Hepatocyte (in vitro differentiated cells): ENCODE data around the gene CDH26. TPM values are rescaled to one million over a fixed set of nuclear protein-coding genes. Genes with fewer than 3 reads are reported as not detected.

Experiments used
- DNase-seq: peaks from one replicate; pipeline ENCODE4 v3.0.0-alpha.2; 2016; ENCODE audit warnings: low spot score
- H2AFZ ChIP-seq: fragments of 200-600 bp; sonication (generic); 2 replicates; pipeline ENCODE4 v1.6.0; 2016; ENCODE audit warnings: antibody characterized with exemption, mild to moderate bottlenecking
- H3K27ac ChIP-seq: fragments of 200-600 bp; sonication (generic); 2 replicates; pipeline ENCODE4 v1.5.1; 2016; ENCODE audit warnings: mild to moderate bottlenecking
- H3K27me3 ChIP-seq: fragments of 200-600 bp; sonication (generic); 2 replicates; pipeline ENCODE4 v1.6.1; 2016
- H3K36me3 ChIP-seq: fragments of 200-600 bp; sonication (generic); replicated peaks from 2 replicates; pipeline ENCODE4 v1.5.1; 2016; ENCODE audit warnings: low read depth; ENCODE audit not compliant: insufficient read depth
- H3K4me1 ChIP-seq: fragments of 200-600 bp; sonication (generic); 2 replicates; pipeline ENCODE4 v1.5.1; 2016; ENCODE audit warnings: mild to moderate bottlenecking, moderate library complexity; ENCODE audit not compliant: insufficient read depth
- H3K4me2 ChIP-seq: fragments of 200-600 bp; sonication (generic); 2 replicates; pipeline ENCODE4 v1.6.0; 2016
- H3K4me3 ChIP-seq: fragments of 200-600 bp; sonication (generic); 2 replicates; pipeline ENCODE4 v1.5.1; 2016; ENCODE audit warnings: mild to moderate bottlenecking
- H3K79me2 ChIP-seq: fragments of 200-600 bp; sonication (generic); 2 replicates; pipeline ENCODE4 v1.6.0; 2017; ENCODE audit warnings: mild to moderate bottlenecking
- H3K9me2 ChIP-seq: fragments of 200-600 bp; sonication (generic); replicated peaks from 2 replicates; pipeline ENCODE4 v1.6.0; 2017; ENCODE audit warnings: mild to moderate bottlenecking; ENCODE audit not compliant: insufficient read depth
- H3K9me3 ChIP-seq: fragments of 200-600 bp; sonication (generic); 2 replicates; pipeline ENCODE4 v1.5.1; 2016; ENCODE audit warnings: low read depth, mild to moderate bottlenecking
- H4K20me1 ChIP-seq: fragments of 200-600 bp; sonication (generic); 2 replicates; pipeline ENCODE4 v1.6.0; 2016; ENCODE audit warnings: mild to moderate bottlenecking; ENCODE audit not compliant: insufficient read depth, poor library complexity, severe bottlenecking
- CTCF ChIP-seq: fragments of 200-600 bp; sonication (generic); IDR thresholded peaks from 2 replicates; pipeline ENCODE4 v1.5.1; 2016; ENCODE audit warnings: antibody characterized with exemption, mild to moderate bottlenecking; ENCODE audit not compliant: poor library complexity
- EZH2 ChIP-seq: fragments of 200-600 bp; sonication (generic); IDR thresholded peaks from 2 replicates; pipeline ENCODE4 v1.6.1; 2016; ENCODE audit warnings: antibody characterized with exemption, mild to moderate bottlenecking, borderline replicate concordance
- EZH2phosphoT487 ChIP-seq: fragments of 200-600 bp; sonication (generic); IDR thresholded peaks from one replicate; pipeline ENCODE4 v1.6.1; 2018; ENCODE audit warnings: antibody characterized with exemption, mild to moderate bottlenecking, low read depth, moderate library complexity; ENCODE audit not compliant: unreplicated experiment, severe bottlenecking
- WGBS: methylation state at CpG from one replicate; pipeline ENCODE4 v1.1.6; 2016; ENCODE audit warnings: low lambda C conversion rate; ENCODE audit errors: missing lambda C conversion rate; 5-methylcytosine and 5-hydroxymethylcytosine counted together
- polyA plus RNA-seq: library from polyadenylated mRNA; unstranded; fragments of >200 nt; fragmentation: Nextera tagmentation; extraction: Ambion mirVana; gene quantifications from 2 replicates; pipeline ENCODE4 v1.2.1, GENCODE V29; 2016
- total RNA-seq: library from RNA; depleted of rRNA; stranded (reverse); fragments of >200 nt; gene quantifications from 2 replicates; pipeline ENCODE4 v1.2.3, GENCODE V29; 2014

The CDH26 gene
- total and polyA plus RNA-seq, 2 experiments from 2014 or later = 2.2 to 2.3 TPM

DNA sequence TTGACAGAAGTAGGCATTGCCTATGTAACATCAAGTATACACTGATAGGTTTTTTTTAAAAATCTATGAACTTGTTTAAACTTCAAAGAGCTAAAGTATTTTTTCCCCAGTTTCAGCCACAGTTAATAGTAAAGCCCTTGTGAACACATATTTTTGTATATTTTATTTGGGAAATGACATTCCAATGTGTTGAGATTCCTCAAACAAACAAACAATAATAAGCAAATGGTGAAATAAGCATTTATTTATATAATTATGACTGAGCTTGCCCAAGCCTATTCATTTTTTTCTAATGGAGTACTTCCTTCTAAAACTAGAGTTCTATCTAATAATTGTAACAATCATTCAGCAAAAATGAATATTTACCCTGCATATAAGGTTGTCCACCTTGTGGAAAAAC is 37.3 kb upstream of the CDH26 start:
- Histone ChIP-seq H3K36me3 (no peaks in the 10 kb centered on the region), H3K27ac (no peak overlapping the region), H3K4me3 (no peak overlapping the region), H3K27me3 (no peaks in the 10 kb centered on the region), H3K4me2 (no peak overlapping the region), H3K79me2 (no peaks in the 10 kb centered on the region), H4K20me1 (no peaks in the 10 kb centered on the region), H3K4me1 (no peaks in the 10 kb centered on the region), H2AFZ (no peak overlapping the region), H3K9me3 (no peaks in the 10 kb centered on the region), H3K9me2 (no peaks in the 10 kb centered on the region)
- no peak for TF ChIP-seq CTCF
- no peak for TF ChIP-seq EZH2
- TF ChIP-seq EZH2phosphoT487 = no peak
- DNase-seq = no peak

DNA sequence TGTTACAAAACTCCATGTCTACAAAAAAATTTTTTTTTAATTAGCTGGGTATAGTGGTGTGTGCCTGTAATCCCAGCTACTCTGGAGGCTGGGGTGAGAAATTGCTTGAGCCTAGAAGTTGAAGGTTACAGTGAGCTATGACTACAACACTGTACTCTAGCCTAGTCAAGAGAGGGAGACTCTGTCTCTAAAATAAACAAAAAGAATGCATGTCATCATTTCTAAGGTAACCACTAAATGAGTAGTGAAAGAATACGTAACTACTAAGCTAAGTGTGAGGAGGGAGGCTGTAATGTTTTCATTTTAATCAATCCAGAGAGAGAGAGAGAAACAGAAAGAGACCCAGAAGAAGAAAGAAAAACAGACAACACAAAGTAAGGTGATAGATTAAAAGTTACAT is 34.7 kb upstream of the CDH26 start:
- H3K79me2 ChIP-seq = no peaks in the 10 kb centered on the region
- TF ChIP-seq EZH2 = no peak
- no peak for TF ChIP-seq CTCF
- no peak for TF ChIP-seq EZH2phosphoT487
- H3K27me3 ChIP-seq = no peaks in the 10 kb centered on the region
- no peak overlapping the region for H3K4me2 ChIP-seq
- no peak overlapping the region for H3K4me3 ChIP-seq
- no peak overlapping the region for H3K27ac ChIP-seq
- no peaks in the 10 kb centered on the region for H3K9me3 ChIP-seq
- H3K9me2 ChIP-seq = no peaks in the 10 kb centered on the region
- H2AFZ ChIP-seq = no peak overlapping the region
- no peaks in the 10 kb centered on the region for H3K4me1 ChIP-seq
- no peak for DNase-seq
- no peaks in the 10 kb centered on the region for H4K20me1 ChIP-seq
- 86% methylated on average over 1 of the region's 1 CpG for WGBS
- H3K36me3 ChIP-seq = no peaks in the 10 kb centered on the region

DNA sequence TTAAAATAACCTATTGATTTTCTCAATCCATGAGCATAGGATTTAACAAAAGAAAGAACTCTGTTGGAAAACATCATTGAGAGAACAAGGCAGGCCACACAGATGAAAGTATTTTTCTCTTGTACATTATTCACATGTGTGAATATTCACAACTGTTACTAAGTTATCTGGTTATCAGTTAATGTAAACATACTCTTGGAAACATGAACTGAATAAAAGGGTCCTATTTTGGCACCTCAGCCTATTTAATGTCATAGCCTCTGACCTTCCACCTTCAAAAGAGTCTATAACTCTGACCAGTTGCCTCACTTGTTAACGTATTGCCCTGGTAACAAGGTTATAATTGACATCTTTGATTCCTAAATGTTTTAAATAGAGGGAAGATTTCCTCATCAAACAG is 32.9 kb upstream of the CDH26 start:
- Histone ChIP-seq H3K9me3 (no peaks in the 10 kb centered on the region), H3K27me3 (no peaks in the 10 kb centered on the region), H3K4me1 (no peaks in the 10 kb centered on the region), H3K9me2 (no peaks in the 10 kb centered on the region), H3K27ac (no peak overlapping the region), H3K79me2 (no peaks in the 10 kb centered on the region), H3K4me2 (no peak overlapping the region), H2AFZ (no peak overlapping the region), H4K20me1 (no peaks in the 10 kb centered on the region), H3K36me3 (no peaks in the 10 kb centered on the region), H3K4me3 (no peak overlapping the region)
- DNase-seq = no peak
- 89% methylated on average over 1 of the region's 1 CpG for WGBS
- TF ChIP-seq EZH2 (no peak), EZH2phosphoT487 (no peak), CTCF (no peak)

DNA sequence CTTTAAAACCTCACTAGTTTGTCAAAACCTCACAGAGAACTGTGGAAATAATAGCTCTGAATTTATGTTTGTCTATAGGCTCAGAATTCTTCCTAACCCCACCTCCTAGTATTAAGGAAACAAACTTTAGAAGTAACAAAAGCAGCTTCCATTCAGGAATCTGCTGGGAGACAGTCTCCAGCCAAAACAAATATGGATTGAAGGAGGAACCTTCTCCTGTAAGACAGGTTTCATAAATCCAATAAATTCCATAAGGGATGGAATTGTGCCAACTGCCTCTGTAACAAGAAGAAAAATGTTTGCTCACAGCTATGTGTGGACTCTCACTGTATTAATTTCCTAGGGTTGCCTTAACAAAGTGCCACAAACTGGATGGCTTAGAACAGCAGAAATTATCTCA is 32.3 kb upstream of the CDH26 start:
- no peaks in the 10 kb centered on the region for H3K36me3 ChIP-seq
- no peaks in the 10 kb centered on the region for H3K4me1 ChIP-seq
- H3K9me3 ChIP-seq = no peaks in the 10 kb centered on the region
- no peaks in the 10 kb centered on the region for H3K79me2 ChIP-seq
- H3K4me3 ChIP-seq = no peak overlapping the region
- TF ChIP-seq EZH2 = no peak
- DNase-seq = no peak
- no peaks in the 10 kb centered on the region for H3K9me2 ChIP-seq
- H3K4me2 ChIP-seq = no peak overlapping the region
- peak overlapping the region; percentile 11 for H2AFZ ChIP-seq
- no peak overlapping the region for H3K27ac ChIP-seq
- no peaks in the 10 kb centered on the region for H4K20me1 ChIP-seq
- no peaks in the 10 kb centered on the region for H3K27me3 ChIP-seq
